Stimulated activated naive B cell treated with anti-CD40 and anti-IgM and Interleukin-4, amounts not matched to agents 10 μg/mL and 1 μg/mL and 100 μg/mL, for 72 hours (primary cell): ENCODE measurements around the gene FXYD1.
"Not testable (repeated sequence)": the region's sequence is repeated elsewhere in the genome, so short reads cannot be mapped to it uniquely, and the experiment has no call there.

Experiments
- ATAC-seq, 2 donors: fragments of 150-1000 bp; cut with Tn5 transposase; replicated peaks; 2 replicates each; pipeline ENCODE4 v1.10.0; 2021; ENCODE audit warnings: moderate library complexity in 1 of 2
- DNase-seq: peaks from one replicate; pipeline ENCODE4 v3.0.0; 2021
- H3K27ac Mint-ChIP-seq: one replicate; pipeline ENCODE4 v1.8.0; 2022; ENCODE audit warnings: mild to moderate bottlenecking, mixed read lengths
- H3K27me3 Mint-ChIP-seq, 2 donors: one replicate each; pipeline ENCODE4 v1.8.0; 2022; ENCODE audit warnings: mixed read lengths in 2 of 2
- H3K36me3 Mint-ChIP-seq, 2 donors: one replicate each; pipeline ENCODE4 v1.8.0; 2022; ENCODE audit warnings: mixed read lengths in 2 of 2, mild to moderate bottlenecking in 1 of 2
- H3K4me1 Mint-ChIP-seq, 2 donors: one replicate each; pipeline ENCODE4 v1.8.0; 2022; ENCODE audit warnings: mixed read lengths in 2 of 2, mild to moderate bottlenecking in 1 of 2
- H3K4me3 Mint-ChIP-seq, 2 donors: one replicate each; pipeline ENCODE4 v1.8.0; 2022; ENCODE audit warnings: mild to moderate bottlenecking in 2 of 2, mixed read lengths in 2 of 2, moderate library complexity in 1 of 2
- H3K9me3 Mint-ChIP-seq, 2 donors: one replicate each; pipeline ENCODE4 v1.8.0; 2022; ENCODE audit warnings: mixed read lengths in 2 of 2, mild to moderate bottlenecking in 1 of 2

FXYD1 gene

DNA sequence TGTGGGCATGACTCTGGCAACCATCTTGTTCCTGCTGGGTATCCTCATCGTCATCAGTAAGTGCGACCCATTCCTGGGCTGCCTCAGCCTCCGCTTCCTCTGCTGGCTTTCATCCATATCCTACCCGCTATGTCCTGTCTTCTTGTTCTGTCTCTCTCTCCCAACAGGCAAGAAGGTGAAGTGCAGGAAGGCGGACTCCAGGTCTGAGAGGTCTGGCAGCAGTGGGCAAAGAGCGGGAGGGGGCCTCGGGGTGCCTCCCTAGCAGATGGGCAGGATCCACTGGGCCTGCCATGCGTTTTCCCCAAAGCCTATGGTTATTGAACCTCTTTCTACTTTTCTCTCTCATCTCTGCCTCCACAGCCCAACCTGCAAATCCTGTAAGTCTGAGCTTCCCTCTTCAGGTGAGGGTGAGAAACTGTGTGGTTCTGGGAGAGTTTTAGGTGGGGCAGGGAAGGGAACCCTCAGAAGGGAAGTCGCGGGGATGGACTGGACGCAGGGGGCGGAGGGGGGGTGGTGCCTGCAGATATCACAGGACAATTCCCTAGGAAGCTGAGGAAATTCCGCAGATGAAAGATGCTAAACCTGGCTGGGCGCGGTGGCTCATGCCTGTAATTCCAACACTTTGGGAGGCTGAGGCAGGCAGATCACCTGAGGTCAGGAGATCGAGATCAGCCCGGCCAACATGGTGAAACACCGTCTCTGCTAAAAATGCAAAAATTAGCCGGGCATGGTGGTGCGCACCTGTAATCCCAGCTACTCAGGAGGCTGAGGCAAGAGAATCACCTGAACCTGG, 12.8 kb downstream of the FXYD1 start:
- DNase-seq, result no peak
- Mint-ChIP-seq H3K9me3 (no peaks in the 10 kb centered on the region), H3K27ac (no peak overlapping the region), H3K27me3 (peaks cover 0 to 5% of the 10 kb centered on the region in 2 donors), H3K4me3 (no peak overlapping the region), H3K36me3 (peaks cover 14 to 17% of the 10 kb centered on the region in 2 donors), H3K4me1 (peaks cover 24 to 52% of the 10 kb centered on the region in 2 donors)
- no peak for ATAC-seq

DNA sequence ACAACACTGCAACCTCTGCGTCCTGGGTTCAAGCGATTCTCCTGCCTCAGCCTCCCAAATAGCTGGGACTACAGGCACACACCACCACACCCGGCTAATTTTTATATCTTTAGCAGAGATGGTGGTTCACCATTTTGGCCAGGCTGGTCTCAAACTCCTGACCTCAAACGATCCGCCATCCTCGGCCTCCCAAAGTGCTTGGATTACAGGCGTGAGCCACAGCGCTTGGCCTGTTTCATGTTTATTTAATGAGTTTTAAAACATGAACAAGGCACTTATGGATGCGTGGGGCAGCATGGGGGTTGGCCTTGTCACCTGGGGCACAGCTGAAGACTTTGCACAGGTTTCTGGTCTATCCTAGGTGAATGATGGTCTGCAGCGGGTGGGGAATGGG, 14.5 kb downstream of the FXYD1 start:
- H3K9me3 Mint-ChIP-seq, DNase-seq, H3K27me3 Mint-ChIP-seq, ATAC-seq: not testable (repeated sequence)
- Mint-ChIP-seq H3K4me3 (peak overlapping the region; percentile 94 to 96), H3K36me3 (peaks cover 22 to 30% of the 10 kb centered on the region in 2 donors), H3K4me1 (peaks cover 25 to 62% of the 10 kb centered on the region in 2 donors), H3K27ac (peak overlapping the region; percentile 51)

DNA sequence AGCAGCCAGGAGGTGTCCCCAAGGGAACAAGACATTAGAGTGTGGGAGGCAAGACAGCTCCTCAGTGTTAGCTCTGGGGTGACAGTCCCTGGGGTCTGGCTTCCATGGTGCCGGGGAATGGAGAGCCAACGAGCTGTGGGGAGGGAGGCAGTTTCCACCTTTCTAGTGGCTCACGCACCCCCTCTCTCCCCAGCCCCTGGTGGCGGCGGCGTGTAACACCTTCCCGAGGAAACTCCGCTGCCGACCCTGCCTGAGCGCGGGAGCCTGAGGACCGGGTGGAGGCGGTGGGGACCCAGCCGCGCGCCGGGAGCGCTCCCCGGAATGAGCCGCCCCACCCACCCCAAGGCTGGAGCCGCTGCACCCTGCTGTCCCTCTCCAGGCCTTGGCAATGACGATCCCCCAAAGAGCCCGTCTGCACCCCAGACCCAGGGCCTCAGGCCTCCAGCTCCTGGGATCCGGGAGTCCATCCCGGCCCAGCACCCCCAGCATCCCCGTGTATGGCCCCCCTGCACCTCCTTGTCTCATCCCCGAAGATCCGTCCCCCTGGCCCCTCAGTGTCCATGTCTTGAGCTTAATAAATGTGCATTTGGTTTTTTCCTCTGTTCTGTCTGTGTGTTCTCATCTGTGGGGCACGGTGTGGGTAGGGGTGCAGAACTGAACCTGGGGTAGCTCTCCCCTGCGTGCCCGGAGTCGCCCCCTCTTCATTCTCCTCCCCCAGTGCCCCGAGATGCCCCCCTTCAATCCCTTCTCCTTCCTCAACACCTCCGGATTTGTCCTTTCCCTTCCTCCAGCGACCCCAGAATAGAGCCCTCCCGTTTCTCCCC, 15.3 kb downstream of the FXYD1 start:
- Mint-ChIP-seq H3K27me3 (peaks cover 0 to 5% of the 10 kb centered on the region in 2 donors), H3K9me3 (no peaks in the 10 kb centered on the region), H3K36me3 (peaks cover 30 to 38% of the 10 kb centered on the region in 2 donors), H3K4me3 (peak overlapping the region; percentile 94 to 96), H3K27ac (peak overlapping the region; percentile 96), H3K4me1 (peaks cover 26 to 69% of the 10 kb centered on the region in 2 donors)
- DNase-seq (peak; percentile 58), ATAC-seq (peak; percentile 71 to 73)

DNA sequence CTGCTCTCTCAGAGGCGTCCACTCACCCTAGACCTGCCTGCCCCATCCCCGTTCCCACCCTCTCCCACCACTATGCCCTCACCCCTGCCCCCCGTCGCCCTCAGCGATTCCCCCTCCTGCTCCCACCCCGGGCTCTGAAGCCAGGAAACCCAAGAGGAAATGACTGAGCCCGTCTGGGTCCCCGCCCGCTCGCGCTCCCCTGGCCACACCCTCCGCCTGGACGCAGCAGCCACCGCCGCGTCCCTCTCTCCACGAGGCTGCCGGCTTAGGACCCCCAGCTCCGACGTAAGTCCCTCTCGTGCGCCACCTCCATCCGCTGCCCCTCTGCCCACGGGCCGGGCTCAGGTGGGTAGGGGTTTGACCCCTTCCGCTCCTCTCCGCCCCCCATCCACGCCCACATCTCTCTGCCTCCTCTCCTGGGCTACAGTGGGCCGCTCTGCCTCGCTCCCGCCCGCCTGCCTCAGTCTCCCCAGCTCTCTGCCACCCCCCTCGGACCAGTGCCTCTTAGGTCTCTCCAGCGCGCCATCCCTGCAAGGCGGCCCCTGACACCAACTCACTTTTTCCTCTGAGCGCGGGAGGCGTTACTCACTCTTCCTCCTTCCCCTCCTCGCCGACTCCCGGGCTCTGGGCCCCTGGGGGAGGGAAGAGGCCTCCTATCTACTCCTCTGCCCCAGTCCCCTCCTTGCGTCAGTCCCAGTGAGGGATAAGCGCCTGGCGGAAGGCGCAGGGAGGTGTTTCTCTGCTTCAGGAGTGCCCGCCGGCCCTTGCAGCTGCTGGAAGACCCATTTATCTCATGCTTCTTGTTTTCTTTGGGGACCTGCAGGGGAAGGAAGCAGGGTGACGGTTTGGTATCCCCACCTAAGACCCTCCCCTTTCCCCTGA, 16.1 kb downstream of the FXYD1 start, which contains the start of gene FXYD5:
FXYD5 (plus strand) TSS at position 211 of the 882 bp plus-strand sequence. CDS start 816 bp downstream, outside the sequence.
- DNase-seq (peak; percentile 47), ATAC-seq (peak; percentile 74 to 76)
- no peaks in the 10 kb centered on the region for H3K9me3 Mint-ChIP-seq
- H3K4me1 Mint-ChIP-seq, result peaks cover 26 to 69% of the 10 kb centered on the region in 2 donors
- peaks cover 0 to 5% of the 10 kb centered on the region in 2 donors for H3K27me3 Mint-ChIP-seq
- H3K36me3 Mint-ChIP-seq, result peaks cover 35 to 47% of the 10 kb centered on the region in 2 donors
- H3K27ac Mint-ChIP-seq, result peak within 1 kb of the TSS; percentile 96
- H3K4me3 Mint-ChIP-seq, result peak within 1 kb of the TSS; percentile 94 to 96

DNA sequence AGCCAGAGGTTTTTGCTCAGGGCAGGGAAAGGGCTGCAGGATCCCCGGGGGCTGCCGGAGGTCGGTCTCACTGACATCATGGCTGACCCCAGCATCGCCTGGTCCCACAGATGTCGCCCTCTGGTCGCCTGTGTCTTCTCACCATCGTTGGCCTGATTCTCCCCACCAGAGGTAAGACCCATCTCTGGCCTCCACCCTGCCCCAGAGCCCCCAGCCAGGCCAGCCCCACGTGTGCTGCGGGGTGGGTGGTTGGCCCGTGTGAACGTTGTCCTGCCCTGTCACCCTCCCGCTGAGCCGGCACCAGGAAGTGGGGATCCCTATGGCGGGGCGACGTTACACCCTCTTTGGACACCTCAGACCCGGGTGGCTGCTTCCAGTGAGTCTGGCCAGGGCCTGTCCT, 16.8 kb downstream of the FXYD1 start:
- no peak for DNase-seq
- Mint-ChIP-seq H3K36me3 (peaks cover 38 to 52% of the 10 kb centered on the region in 2 donors), H3K27ac (peak overlapping the region; percentile 96)

DNA sequence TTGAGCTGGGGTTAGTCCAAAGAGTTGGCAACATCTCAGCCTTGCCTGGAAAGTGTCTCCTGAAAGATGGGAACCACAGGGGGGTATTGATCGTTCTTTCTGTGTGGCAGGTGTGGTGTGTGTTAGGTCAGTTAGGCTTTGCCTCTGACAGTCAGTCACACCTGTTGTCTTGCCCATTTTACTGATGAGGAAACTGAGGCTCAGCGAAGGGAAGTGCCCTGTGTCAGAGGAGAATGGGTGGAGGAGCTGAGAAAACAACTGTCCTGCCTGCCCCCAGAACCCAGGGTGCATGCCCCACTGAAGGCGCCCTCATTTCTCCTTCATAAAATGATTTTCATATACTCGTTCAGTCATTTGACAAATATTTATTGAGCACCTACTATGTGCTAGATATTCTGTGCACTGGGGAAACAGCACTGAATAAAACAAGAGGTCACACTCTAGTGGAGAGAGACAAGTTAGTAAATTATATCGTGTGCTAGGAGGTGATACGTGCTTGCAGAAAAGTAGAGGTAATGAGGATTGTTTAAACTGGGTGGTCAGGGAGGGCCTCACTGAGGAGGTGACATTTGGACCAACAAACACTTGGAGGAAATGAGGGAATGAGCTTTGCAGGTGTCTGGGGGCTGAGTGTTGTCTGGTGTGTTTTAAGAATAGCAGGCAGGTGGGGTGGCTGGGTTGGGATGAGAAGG, 17.5 kb downstream of the FXYD1 start:
- Mint-ChIP-seq H3K27ac (peak overlapping the region; percentile 96), H3K4me1 (peaks cover 30 to 66% of the 10 kb centered on the region in 2 donors)

More for the DNA sequence above, 16.8 kb downstream of the FXYD1 start:
- ATAC-seq, result peak; percentile 38 to 41
- peaks cover 0 to under 1% of the 10 kb centered on the region in 2 donors for H3K9me3 Mint-ChIP-seq
- H3K4me3 Mint-ChIP-seq, result peak overlapping the region; percentile 94 to 96
- H3K27me3 Mint-ChIP-seq, result peaks cover 0 to 5% of the 10 kb centered on the region in 2 donors
- peaks cover 27 to 67% of the 10 kb centered on the region in 2 donors for H3K4me1 Mint-ChIP-seq

DNA sequence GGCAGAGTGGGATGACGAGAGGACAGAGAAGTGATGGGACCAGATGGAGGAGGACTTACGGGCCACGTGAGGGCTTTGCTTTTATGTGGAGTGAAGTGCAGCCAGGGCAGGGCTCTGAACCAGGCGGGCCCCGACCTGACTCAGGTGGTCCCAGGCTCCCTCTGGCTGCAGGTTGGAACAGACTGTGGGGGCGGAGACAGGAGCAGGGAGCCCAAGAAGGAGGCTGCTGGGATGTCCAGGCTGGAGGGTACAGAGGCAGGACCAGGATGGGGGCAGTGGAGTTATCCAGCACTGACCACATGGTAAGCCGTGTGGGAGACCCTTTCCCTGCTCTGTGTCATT, 18.0 kb downstream of the FXYD1 start:
- Mint-ChIP-seq H3K36me3 (peaks cover 48 to 63% of the 10 kb centered on the region in 2 donors), H3K4me3 (peak overlapping the region; percentile 94 to 96), H3K27me3 (peaks cover 0 to 5% of the 10 kb centered on the region in 2 donors), H3K9me3 (peaks cover 2 to 5% of the 10 kb centered on the region in 2 donors), H3K4me1 (peaks cover 33 to 67% of the 10 kb centered on the region in 2 donors), H3K27ac (peak overlapping the region; percentile 74)
- ATAC-seq, result no peak
- DNase-seq, result no peak

More for the DNA sequence above, 17.5 kb downstream of the FXYD1 start:
- H3K9me3 Mint-ChIP-seq, result peaks cover under 1 to 2% of the 10 kb centered on the region in 2 donors
- H3K36me3 Mint-ChIP-seq, result peaks cover 42 to 58% of the 10 kb centered on the region in 2 donors
- DNase-seq (no peak), ATAC-seq (no peak)
- peak overlapping the region; percentile 94 to 96 for H3K4me3 Mint-ChIP-seq
- peaks cover 0 to 5% of the 10 kb centered on the region in 2 donors for H3K27me3 Mint-ChIP-seq

DNA sequence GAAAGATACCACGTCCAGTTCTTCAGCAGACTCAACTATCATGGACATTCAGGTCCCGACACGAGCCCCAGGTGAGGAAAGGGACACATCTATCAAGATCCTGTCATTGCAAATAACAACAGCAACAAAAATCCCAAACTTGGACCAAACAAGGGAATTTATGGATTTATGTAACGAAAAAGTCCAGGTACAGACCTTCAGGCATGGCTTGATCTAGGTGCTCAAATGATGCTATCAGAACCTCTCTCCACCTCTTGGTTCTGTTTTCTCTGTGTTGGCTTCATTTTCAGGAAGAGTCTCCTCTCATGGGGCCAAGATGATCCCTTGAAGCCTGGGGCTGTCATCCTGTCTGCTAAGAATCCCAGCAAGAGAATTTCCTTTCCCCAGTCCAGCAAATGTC, 18.8 kb downstream of the FXYD1 start:
- peaks cover 55 to 71% of the 10 kb centered on the region in 2 donors for H3K36me3 Mint-ChIP-seq
- no peak for ATAC-seq

DNA sequence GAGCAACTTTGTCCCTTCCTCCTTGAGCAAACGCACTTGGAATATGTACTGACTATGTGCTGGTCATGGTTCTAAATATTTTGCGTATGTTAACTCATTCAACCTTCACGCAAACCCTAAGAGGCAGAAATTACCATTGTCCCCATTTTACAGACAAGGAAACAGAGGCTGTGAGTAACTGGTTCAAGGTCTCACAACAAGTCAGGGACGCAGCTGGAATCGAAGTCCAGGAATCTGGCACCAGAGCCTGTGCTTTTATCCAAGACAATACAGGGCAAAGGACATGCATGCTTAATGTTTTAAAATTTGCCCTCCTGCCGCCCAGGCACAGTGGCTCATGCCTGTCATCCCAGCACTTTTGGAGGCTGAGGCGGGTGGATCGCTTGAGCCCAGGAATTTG, 21.0 kb downstream of the FXYD1 start:
- Mint-ChIP-seq H3K4me3 (no peak overlapping the region), H3K27me3 (no peaks in the 10 kb centered on the region)

More for the DNA sequence above, 18.8 kb downstream of the FXYD1 start:
- Mint-ChIP-seq H3K4me3 (no peak overlapping the region), H3K9me3 (peaks cover 5 to 8% of the 10 kb centered on the region in 2 donors), H3K27ac (no peak overlapping the region), H3K4me1 (peaks cover 32 to 61% of the 10 kb centered on the region in 2 donors), H3K27me3 (peaks cover 0 to 1% of the 10 kb centered on the region in 2 donors)
- no peak for DNase-seq

DNA sequence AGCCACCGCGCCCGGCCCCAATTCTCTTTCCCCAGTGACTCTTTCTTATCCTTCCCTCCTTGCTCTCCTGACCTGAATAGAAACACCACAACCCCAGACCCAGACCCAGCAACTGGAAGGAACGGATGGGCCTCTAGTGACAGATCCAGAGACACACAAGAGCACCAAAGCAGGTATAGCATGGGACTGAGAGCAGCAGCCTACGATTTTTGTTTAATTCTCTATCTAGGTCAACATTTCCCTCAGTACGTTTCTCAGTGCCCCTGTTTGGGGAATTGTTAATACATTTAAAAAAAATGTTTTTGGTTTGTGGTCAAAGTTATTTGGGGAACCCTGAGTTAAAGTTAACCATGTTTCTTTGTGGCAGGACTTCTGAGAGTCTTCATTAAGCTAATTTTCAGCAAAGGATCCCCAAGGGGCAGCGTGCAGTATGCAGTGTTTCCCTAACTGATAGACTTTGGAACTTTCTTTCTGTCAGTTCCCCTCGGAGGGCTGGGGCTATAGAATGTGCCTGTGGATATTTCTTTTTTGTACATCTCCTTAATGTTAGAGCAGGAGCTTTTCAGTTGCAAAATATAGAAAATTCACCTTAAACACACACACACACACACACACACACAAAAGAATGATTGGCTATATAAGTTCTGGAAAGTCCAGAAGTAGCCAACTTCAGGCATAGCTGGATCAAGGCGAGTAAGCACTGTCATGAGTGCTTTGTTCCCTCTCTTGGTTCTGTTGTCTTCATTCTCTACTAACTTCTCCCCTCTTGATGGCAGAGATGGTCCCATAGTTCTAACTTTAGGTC, 22.2 kb downstream of the FXYD1 start:
- peaks cover 79 to 93% of the 10 kb centered on the region in 2 donors for H3K36me3 Mint-ChIP-seq
- peak overlapping the region in 1 of 2 donors; percentile 8 for H3K4me3 Mint-ChIP-seq
- H3K4me1 Mint-ChIP-seq, result peaks cover 26 to 56% of the 10 kb centered on the region in 2 donors
- H3K27ac Mint-ChIP-seq, result peak overlapping the region; percentile 83
- DNase-seq (no peak), ATAC-seq (peak in 1 of 2 donors; percentile 39)
- H3K9me3 Mint-ChIP-seq, result peaks cover 14 to 19% of the 10 kb centered on the region in 2 donors
- no peaks in the 10 kb centered on the region for H3K27me3 Mint-ChIP-seq

More for the DNA sequence above, 21.0 kb downstream of the FXYD1 start:
- DNase-seq (no peak), ATAC-seq (no peak)
- H3K36me3 Mint-ChIP-seq, result peaks cover 76 to 93% of the 10 kb centered on the region in 2 donors
- H3K4me1 Mint-ChIP-seq, result peaks cover 26 to 59% of the 10 kb centered on the region in 2 donors
- no peak overlapping the region for H3K27ac Mint-ChIP-seq
- H3K9me3 Mint-ChIP-seq, result peaks cover 10 to 15% of the 10 kb centered on the region in 2 donors

DNA sequence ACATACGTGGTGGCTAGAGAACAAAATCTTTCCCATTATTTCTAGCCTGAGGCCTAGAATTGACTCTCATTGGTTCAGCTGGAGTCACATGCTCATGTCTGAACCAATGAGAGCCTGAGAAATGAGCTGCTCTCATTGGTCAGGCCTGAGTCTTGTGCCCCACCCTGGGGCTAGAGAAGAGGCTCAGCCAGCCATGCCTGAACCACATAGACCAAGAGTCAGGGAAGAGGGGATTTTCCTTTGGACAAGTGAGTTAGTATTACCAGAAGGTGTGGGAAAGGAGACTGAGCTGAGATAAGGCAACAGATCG, 22.8 kb downstream of the FXYD1 start:
- Mint-ChIP-seq H3K4me1 (peaks cover 22 to 53% of the 10 kb centered on the region in 2 donors), H3K27me3 (no peaks in the 10 kb centered on the region), H3K36me3 (peaks cover 79 to 93% of the 10 kb centered on the region in 2 donors), H3K9me3 (peaks cover 15 to 25% of the 10 kb centered on the region in 2 donors), H3K4me3 (no peak overlapping the region), H3K27ac (no peak overlapping the region)
- DNase-seq (no peak), ATAC-seq (no peak)

DNA sequence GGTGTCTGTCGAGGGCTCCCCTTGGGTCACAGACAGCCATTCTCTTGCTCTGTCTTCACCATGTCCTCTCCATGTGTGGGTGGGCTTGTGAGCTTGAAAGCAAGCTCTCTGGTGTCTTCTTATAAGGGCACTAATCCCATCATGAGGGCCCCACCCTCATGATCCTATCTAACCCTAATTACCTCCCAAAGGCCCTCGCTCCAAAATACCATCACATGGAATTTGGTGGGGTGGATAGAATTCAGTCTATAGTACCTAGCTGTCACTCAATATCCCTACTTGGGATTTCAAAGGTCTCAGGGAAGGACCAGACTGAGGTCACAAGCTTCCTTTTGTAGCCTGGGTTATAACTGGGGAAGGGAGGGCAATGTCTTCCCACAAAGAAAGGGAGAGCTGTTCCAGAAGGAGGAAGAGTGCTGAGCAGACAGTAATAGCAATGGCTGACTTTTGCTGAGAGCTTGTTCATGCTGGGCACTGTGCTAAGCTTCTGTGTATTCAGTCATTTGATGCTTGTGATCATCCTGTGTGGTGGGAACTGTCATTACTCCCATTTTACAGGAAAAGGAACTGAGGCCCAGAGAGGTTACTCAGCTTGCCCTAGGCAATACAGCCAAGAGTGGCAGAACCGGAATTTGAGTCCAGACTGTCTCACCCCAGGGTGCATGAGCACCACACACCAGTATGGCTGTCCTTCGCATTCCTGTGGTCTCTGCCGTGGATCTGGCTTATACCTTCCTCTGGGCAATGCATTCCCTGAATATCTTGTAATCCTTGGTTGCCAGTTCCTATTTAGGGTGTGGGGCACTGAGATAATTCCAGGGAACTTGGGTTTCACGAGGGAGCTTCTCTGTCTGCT, 24.1 kb downstream of the FXYD1 start:
- peaks cover 17 to 27% of the 10 kb centered on the region in 2 donors for H3K9me3 Mint-ChIP-seq
- H3K27ac Mint-ChIP-seq, result peak overlapping the region; percentile 56
- H3K27me3 Mint-ChIP-seq, result no peaks in the 10 kb centered on the region
- DNase-seq (no peak), ATAC-seq (no peak)
- H3K36me3 Mint-ChIP-seq, result peaks cover 83 to 96% of the 10 kb centered on the region in 2 donors
- peaks cover 30 to 60% of the 10 kb centered on the region in 2 donors for H3K4me1 Mint-ChIP-seq
- no peak overlapping the region for H3K4me3 Mint-ChIP-seq
